ENCODE measurements around the gene MEF2B.
"Not testable (repeated sequence)": the region's sequence is repeated elsewhere in the genome, so short reads cannot be mapped to it uniquely, and the experiment has no call there.

MEF2B gene

DNA sequence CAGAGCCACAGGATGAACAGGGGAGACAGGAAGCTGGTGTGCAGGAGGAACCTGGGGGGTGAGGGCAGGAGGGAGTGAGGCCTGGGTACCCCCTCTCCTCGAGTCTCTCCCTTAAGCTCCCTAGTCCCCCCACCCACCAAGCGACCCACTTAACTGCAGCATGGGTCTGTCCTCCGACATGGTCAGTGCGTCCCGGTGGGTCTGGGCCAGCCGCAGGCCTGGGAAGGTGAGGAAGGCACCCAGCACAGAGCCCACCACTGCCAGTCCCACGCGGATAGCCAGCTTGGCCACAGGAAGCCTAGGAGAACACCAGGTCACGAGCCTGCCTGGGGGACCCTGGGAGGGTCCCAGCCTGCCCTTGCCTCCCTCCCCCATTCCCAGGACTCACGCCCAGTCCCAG, 48.7 kb downstream of the MEF2B start:
- no peak for DNase-seq

- peak; percentile 51 for DNase-seq
These were observed 49.5 kb downstream of the MEF2B start for GRCh38 chr19:19120308-19121231.

DNA sequence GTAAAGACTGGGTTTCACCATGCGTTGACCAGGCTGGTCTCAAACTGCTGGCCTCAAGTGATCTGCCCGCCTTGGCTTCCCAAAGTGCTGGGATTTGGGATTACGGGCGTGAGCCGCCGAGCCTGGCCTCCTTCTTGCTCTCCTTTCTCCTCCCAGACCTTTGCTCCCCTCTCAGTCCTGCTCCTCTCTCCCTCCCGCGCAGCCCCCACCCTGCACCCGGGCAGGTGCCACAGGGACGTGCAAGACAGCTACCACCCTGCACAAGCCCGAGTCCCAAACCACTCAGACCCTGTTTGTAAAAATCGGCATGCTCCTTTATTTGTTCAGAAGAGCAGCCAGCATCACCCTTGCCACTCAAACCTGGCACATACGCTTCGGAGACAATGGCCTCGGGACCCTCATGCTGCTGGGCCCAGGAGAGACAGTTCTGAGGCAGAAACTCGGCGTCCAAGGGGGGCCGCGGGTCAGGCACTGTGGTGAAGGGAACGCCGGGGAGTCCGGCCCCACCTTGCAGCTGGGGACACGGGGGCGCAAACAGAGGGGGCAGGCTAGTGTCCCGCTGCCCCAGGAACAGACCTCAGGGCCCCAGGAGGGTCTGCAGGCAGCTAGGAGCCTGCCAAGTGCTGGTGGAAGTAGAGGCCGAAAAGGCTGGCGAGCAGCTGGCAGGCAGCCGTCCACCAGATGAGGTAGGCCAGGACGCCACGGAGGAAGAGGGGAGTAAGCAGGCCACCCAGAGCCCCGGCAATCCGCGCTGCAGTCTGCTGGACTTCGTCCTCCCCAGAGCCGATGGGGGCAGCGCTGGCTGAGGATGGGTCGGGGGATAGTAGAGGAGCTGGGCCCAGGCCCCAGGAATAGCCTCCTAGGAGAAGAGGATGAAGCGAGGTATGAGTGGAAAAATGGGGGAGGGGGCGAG, 50.5 kb downstream of the MEF2B start:
- DNase-seq, result no peak

GRCh38 chr19:19115954-19116353, 54.1 kb downstream of the MEF2B start:
- no peak for DNase-seq

GRCh38 chr19:19113040-19113626, 56.9 kb downstream of the MEF2B start:
- DNase-seq, result no peak

DNA sequence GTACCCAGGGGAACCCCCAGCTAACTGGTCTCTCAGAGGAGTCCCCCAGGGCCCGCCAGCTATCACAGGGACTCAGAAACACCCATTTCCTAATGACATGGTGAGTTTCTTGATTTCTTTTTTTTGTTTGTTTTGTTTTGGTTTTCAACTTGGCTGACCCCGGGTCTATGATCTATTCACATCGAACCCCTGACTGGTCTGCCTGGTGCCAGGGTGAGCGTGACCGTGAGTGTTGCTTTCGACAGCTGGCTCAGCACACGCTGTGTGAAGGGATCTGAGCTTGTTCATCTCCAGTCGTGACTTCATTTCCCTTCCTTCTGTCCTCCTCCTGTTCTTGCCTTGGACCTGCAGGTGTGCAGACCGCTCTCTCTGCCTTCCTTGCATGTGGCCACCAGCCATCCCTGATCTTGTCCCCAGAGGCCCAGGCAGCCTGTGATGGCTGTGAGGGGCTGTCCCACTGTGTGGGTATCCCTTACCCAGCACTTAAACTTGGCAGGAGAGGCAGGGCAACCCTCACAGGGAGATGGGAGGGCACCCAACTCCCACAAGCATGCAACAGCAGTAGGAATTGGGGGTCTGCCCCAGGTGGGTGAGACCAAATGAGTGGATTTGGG, 58.0 kb downstream of the MEF2B start:
- DNase-seq, result no peak

DNA sequence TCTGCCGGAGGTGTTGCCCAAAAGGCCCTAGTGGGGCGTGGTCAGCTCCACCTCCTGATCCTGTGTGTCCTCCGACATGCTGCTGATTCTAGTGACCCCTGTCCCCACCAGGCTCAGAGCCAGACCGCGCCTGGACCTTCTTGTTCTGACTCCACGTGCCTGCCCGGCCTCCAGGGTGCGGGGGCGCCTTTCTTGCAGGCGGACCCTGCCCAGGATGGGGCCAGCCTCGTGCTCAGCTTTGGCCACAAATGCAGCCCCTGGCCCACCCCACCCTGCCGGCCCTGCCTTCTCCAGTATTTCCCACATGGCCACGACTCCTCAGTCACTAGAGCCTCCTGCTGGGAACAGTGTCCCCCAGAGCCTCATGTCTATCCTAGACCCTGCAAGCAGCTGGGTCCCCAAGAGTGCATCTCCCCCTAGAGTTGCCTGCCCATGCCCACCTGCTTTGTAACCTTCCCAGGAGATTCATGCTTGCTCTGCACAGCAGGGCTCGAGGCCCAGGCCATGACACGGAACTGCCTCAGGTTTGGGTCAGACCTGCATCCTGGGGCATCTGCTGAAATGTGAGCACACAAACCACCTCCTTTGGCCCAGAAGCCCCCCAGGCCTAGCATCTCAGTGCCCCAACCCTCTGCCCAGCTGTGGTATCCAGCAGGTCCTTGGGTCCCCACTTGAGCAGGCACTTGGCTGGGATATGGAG, 58.8 kb downstream of the MEF2B start:
- DNase-seq, result no peak

- no peak for DNase-seq
These were observed 59.5 kb downstream of the MEF2B start for GRCh38 chr19:19110410-19111135.

- DNase-seq, result no peak
These were observed 60.5 kb downstream of the MEF2B start for GRCh38 chr19:19109601-19110000.

DNA sequence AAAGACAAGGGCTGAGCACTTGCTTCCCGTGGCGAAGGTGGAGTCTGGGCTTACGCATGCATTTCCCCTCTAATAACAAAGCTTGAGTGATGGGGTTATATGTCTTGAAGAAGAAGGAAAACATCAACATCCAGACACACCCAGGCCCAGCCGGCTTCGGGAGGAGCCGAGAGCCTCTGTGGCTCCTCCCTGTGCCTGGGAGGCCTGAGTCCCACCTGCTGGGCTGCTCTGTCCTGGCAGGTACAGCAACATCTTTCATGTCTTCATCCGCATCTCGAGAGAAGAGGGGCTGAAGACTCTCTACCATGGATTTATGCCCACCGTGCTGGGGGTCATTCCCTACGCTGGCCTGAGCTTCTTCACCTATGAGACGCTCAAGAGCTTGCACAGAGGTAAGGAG, 62.4 kb downstream of the MEF2B start:
- DNase-seq, result no peak

- DNase-seq, result not testable (repeated sequence)
These were observed 63.1 kb downstream of the MEF2B start for GRCh38 chr19:19106938-19107337.

DNA sequence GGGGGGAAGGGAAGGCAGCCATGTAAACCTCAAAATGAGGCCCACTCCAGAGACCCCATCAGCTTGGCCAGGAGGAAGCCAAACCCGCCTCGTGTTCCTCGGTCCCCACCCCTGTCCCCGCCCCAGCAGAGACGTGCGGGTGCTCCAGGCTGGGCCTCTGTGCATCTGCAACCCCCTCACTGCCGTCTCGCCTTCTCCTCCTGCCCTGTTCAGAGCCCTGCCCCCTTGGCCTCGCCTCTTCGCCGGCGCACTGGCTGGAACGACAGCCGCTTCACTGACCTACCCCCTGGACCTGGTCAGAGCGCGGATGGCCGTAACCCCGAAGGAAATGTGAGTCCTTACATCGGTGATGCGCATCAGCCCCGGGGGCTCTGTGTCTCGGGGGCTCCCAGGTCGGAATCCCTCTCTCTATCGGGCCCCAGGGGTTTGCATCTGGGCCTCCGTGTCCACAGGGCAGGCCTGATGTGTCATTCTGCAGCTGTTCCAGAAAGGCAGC, 64.0 kb downstream of the MEF2B start:
- DNase-seq, result no peak

DNA sequence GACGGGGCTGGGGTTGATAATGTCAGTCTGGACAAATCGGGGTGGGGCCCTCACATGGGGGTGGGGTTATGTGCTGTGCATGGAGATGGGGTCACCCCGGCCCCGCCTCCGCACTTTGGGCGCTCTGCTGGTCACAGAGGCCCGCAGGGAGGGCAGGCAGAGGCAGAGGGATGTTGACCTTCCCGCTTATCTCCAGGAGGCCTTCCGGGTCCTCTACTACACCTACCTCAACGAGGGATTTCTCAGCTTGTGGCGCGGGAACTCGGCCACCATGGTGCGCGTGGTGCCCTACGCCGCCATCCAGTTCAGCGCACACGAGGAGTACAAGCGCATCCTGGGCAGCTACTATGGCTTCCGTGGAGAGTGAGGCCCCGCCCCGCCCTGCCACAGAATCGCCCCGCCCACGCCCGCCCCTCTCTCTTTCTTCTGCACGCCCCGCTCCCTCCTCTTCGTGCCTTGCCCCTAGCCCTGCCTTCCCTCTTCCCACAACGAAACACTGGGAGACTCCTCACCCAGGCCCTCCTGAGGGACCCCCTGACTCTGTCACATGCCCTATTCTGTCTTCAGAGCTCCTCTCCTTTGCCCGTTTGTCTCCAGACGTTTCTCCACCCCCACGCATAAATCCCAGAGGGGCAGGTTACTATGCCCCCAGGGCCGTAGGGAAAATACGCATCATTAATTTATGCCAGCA, 64.6 kb downstream of the MEF2B start:
- no peak for DNase-seq

GRCh38 chr19:19103167-19103566, 66.9 kb downstream of the MEF2B start:
- no peak for DNase-seq

DNA sequence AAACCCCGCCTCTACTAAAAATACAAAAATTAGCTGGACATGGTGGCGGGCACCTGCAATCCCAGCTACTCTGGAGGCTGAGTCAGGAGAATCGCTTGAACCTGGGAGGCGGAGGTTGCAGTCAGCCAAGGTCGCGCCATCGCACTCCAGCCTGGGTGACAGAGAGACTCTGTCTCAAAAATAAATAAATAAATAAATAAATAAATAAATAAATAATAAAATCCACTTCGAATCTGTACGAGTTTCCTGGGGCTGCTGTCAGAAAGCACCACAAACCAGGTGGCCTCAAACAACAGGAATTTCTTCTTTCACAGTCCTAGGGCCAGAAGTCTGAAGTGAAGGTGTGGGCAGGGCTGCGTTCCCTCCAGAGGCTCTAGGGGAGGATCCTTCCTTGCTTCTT, 67.5 kb downstream of the MEF2B start:
- not testable (repeated sequence) for DNase-seq

DNA sequence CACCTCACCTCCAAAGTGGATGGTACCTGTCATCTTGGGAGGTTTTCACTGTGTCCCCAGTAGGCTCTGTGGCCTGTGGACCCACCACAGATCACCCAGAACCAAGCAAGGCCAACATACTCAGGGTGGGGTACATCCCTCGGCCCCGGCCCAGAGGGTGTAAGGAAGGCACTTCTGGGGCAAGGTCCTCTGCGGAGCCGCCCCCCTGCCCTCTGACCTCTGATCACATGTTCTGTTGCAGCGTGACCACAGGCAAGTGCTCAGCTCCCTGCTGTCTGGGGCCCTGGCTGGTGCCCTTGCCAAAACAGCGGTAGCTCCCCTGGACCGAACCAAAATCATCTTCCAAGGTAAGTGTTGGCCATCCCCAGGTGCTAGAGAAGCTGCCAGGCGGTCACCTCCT, 68.5 kb downstream of the MEF2B start:
- DNase-seq, result no peak

DNA sequence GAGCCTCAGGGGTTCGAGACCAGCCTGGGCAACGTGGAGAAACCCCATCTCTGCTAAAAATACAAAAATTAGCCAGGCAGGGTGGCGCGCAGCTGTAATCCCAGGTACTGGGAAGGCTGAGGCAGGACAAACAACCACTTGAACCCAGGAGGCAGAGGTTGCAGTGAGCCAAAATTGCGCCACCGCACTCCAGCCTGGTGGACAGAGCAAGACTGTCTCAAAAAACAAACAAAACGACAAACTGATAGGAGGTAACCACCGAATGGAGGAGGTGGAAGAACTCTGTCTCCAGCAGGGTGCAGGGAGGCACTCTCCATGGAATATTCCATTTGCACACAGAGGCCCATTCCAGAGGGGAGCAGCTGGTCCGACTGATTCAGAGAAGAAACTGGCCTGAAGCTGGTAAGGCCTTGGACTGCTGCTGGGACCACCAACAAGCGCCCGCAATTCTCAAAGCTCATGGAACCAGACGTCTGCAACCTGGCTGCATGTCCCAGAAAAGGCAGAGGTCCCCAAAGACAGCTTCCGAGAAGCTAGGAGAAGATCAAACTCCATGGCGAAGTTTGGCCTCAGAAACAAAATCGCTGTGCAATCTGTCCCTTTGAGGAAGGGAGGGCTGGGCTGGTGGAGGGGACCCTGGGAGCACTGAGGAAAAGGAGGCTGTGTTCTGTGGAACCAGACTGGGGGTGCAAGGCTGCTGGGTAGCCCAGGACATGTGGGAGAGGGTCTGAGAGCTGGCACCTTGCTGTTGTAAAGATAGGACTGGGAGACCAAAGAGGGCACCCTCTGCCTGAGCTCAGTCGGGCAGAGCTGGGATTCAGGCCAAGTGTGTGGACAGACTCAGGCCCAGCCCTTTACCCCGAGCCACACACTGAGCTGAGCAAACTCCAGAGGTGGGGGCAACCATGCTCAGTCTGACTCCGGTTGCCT, 71.1 kb downstream of the MEF2B start:
- DNase-seq, result no peak

DNA sequence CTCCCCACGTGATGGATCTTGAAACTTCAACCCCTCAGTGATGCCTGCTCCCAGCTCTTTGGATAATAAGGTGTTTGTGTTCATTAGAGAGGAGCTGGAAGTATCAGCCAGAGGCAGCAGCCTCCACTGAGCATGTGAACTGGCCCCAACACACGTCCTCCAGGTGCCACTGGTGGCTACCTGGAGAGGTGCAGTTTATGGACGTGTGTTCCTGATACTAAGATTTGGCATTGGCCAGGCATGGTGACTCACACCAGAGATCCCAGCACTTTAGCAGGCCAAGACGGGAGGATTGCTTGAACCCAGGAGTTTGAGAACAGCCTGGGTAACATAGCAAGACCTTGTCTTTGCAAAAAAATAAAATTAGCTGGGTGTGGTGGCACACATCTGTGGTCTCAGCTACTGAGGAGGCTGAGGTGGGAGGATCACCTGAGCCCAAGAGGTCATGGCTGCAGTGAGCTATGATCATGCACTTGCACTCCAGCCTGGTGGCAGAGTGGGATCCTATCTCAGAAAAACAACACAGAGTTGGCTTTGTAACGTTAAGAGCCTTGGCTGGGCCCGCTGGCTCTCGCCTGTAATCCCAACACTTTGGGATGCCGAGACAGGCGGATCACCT, 71.9 kb downstream of the MEF2B start:
- DNase-seq, result no peak

Data from NCI-H2029 (cell line).